ENCODE measurements around the gene LRBA. TPM values are rescaled to one million over a fixed set of nuclear protein-coding genes. Genes with fewer than 3 reads are reported as not detected.

Gene LRBA
- total and polyA plus RNA-seq, 9 of the 15 experiments (the other 6 are each of a cell fraction or from before 2014, with no cell fraction given) = 24.2 to 88.7 (median 59.7) TPM

- no peak for TF ChIP-seq GTF2B (IDR thresholded peaks at IDR 0.05; ENCODE audit: extremely low read depth, insufficient read length)
- TF ChIP-seq PHB (CRISPR knock-in tag; IDR thresholded peaks at IDR 0.05) = no peak
- TF ChIP-seq TCF7 (IDR thresholded peaks at IDR 0.05; ENCODE audit: borderline replicate concordance) = no peak
- TF ChIP-seq CLOCK (CRISPR knock-in tag; IDR thresholded peaks at IDR 0.05; ENCODE audit: borderline replicate concordance) = no peak
Observed at GRCh38 chr4:150714462-150715438, 300.3 kb downstream of the LRBA start (continued).

- Histone ChIP-seq H3K9me1 (ENCODE audit: control insufficient read depth, insufficient read depth, low read length) (no peaks in the 10 kb centered on the region), H3K79me2 (ENCODE audit: control insufficient read depth, insufficient read depth, low read length) (no peaks in the 10 kb centered on the region), H4K20me1 (replicated peaks; ENCODE audit: control insufficient read depth, insufficient read depth, low read length) (no peaks in the 10 kb centered on the region), H3K4me2 (ENCODE audit: insufficient read depth, low read length) (no peak overlapping the region), H3K27me3 (ENCODE audit: control insufficient read depth in 2 of 2, insufficient read depth in 2 of 2, low read length in 2 of 2) (no peaks in the 10 kb centered on the region), H3K4me1 (replicated peaks in 1 of 2; ENCODE audit: control insufficient read depth in 2 of 2, insufficient read depth in 2 of 2, low read length in 2 of 2) (no peaks in the 10 kb centered on the region), H3K27ac (ENCODE audit: extremely low read depth, low read depth, low read length) (no peak overlapping the region), H3K36me3 (ENCODE audit: control insufficient read depth, insufficient read depth, low read length) (no peaks in the 10 kb centered on the region), H3K4me3 (no peak overlapping the region), H2AFZ (ENCODE audit: low read depth, low read length) (no peak overlapping the region), H3K9me3 (replicated peaks; ENCODE audit: control insufficient read depth, insufficient read depth, low read depth, low read length) (no peaks in the 10 kb centered on the region), H3K9ac (ENCODE audit: insufficient read depth in 1 of 2, low read depth in 2 of 2, low read length in 2 of 2) (no peak overlapping the region)
- TF ChIP-seq ZNF121 (CRISPR knock-in tag; conservative IDR thresholded peaks at IDR 0.05) = no peak
- no peak for TF ChIP-seq ZBTB26 (CRISPR knock-in tag; IDR thresholded peaks at IDR 0.05)
- TF ChIP-seq TCFL5 (CRISPR knock-in tag; conservative IDR thresholded peaks at IDR 0.05) = no peak
- no peak for TF ChIP-seq ZNF277 (CRISPR knock-in tag; IDR thresholded peaks at IDR 0.05; ENCODE audit: borderline replicate concordance)
- no peak for TF ChIP-seq ADNP (tag; IDR thresholded peaks at IDR 0.05)
- no peak for TF ChIP-seq JUNB (CRISPR knock-in tag; conservative IDR thresholded peaks at IDR 0.05)
- TF ChIP-seq FOXM1 (IDR thresholded peaks at IDR 0.05; ENCODE audit: low read depth) = no peak
- TF ChIP-seq FOXM1 (CRISPR knock-in tag; IDR thresholded peaks at IDR 0.05; ENCODE audit: low read depth) = no peak
- BruUV-seq (replicated peaks) = no TSS peak
- DNase-seq (ENCODE audit: extremely low read depth in 1 of 4, low spot score in 3 of 4) (no peak), FAIRE-seq (no peak), ATAC-seq (no peak)
- ChIA-PET POLR2A (no interaction called here), CTCF (ENCODE audit: low intra/inter-chr PET ratio) (no interaction called here)
- in situ Hi-C loops (cut with MboI) = no loop called here
- intact Hi-C loops (cut with micrococcal nuclease) = no loop called here
- 80% methylated on average over 2 of the region's 2 CpGs for WGBS (ENCODE audit: insufficient coverage, low coverage, missing lambda C conversion rate)
Observed at GRCh38 chr4:150713251-150713650, 301.8 kb downstream of the LRBA start.

Data from K562 (cell line).